ENCODE data around the gene KDM4C. TPM values are rescaled to one million over a fixed set of nuclear protein-coding genes. Genes with fewer than 3 reads are reported as not detected.

The KDM4C gene
- total RNA-seq, 6 donors from 2014 or later: 31.6 to 96.4 (median 41.2) TPM

DNA sequence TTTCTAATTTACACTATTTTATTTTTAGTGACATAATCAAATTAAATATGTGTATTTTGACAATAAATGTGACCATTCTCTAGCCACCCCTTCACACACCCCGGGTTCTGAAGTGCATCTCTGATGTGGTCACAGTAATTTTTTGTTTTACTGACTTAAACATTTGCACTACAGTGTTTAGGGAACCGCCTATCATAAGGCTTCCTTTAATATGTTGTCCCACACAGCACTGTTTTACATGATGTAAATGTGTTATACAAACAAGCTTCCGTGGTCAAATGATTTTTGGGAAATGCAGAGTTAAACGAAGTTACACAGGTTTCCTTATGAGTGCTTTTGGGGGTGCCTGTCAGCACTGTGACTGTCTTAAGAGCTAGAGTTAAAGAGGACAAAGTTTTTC is 86.5 kb downstream of the KDM4C start:
- no peak for ATAC-seq (ENCODE audit: low FRiP score in 2 of 2)
- 79 to 95% methylated on average over 4 of the region's 4 CpGs for WGBS, 2 donors
- no peak overlapping the region for H3K27ac ChIP-seq

DNA sequence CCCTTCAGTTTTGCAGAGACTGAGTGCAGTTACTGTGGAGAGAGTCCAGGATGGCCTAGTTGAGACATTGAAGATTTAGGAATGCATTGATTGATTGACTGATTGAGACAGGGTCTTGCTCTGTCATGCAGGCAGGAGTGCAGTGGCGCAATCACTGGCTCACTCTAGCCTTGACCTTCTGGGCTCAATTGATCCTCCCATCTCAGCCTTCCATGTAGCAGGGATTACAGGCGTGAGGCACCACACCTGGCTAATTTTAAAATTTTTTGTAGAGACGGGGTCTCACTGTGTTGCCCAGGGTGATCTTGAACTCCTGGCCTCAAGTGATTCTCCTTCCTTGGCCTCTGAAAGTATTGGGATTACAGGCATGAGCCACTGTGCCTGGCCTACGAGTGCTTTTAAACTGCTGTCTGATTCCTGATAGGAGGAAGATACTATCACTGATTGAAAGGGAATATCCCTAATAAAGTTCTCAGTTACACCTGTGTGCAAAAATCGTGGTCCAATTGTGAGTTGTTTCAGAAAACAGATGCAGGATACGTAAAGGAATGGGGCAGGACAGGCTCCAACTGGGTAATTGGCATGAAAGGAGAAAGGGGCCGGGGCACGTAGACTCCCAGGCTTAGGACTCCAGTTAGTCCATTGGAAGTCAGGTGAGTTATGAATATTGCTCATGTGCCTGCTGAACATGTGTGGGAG is 87.5 kb downstream of the KDM4C start:
- Histone ChIP-seq H3K27ac (no peak overlapping the region), H3K27me3 (no peaks in the 10 kb centered on the region), H3K4me1 (no peaks in the 10 kb centered on the region), H3K9me3 (no peaks in the 10 kb centered on the region), H3K4me3 (no peak overlapping the region), H3K36me3 (peaks cover 0 to 11% (median 2%) of the 10 kb centered on the region in 4 donors)
- TF ChIP-seq, protein P1, sequence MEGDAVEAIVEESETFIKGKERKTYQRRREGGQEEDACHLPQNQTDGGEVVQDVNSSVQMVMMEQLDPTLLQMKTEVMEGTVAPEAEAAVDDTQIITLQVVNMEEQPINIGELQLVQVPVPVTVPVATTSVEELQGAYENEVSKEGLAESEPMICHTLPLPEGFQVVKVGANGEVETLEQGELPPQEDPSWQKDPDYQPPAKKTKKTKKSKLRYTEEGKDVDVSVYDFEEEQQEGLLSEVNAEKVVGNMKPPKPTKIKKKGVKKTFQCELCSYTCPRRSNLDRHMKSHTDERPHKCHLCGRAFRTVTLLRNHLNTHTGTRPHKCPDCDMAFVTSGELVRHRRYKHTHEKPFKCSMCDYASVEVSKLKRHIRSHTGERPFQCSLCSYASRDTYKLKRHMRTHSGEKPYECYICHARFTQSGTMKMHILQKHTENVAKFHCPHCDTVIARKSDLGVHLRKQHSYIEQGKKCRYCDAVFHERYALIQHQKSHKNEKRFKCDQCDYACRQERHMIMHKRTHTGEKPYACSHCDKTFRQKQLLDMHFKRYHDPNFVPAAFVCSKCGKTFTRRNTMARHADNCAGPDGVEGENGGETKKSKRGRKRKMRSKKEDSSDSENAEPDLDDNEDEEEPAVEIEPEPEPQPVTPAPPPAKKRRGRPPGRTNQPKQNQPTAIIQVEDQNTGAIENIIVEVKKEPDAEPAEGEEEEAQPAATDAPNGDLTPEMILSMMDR (IDR thresholded peaks at IDR 0.05): no peak
- TF ChIP-seq EP300 (IDR thresholded peaks at IDR 0.05): no peak
- TF ChIP-seq POLR2A (IDR thresholded peaks at IDR 0.05): no peak
- no peak for TF ChIP-seq POLR2AphosphoS5 (IDR thresholded peaks at IDR 0.05)
- ATAC-seq (ENCODE audit: low FRiP score in 2 of 2) (no peak), DNase-seq (no peak)
- 97% methylated on average over 8 of the region's 8 CpGs for WGBS, 2 donors

More for the DNA sequence above, 86.5 kb downstream of the KDM4C start:
- Histone ChIP-seq H3K9me3 (no peaks in the 10 kb centered on the region), H3K4me3 (no peak overlapping the region), H3K4me1 (no peaks in the 10 kb centered on the region), H3K27me3 (no peaks in the 10 kb centered on the region), H3K36me3 (peaks cover 0 to 3% (median under 1%) of the 10 kb centered on the region in 4 donors)
- TF ChIP-seq POLR2A (IDR thresholded peaks at IDR 0.05) (no peak), EP300 (IDR thresholded peaks at IDR 0.05) (no peak), POLR2AphosphoS5 (IDR thresholded peaks at IDR 0.05) (no peak)
- TF ChIP-seq, protein P1 (IDR thresholded peaks at IDR 0.05): no peak
- no peak for DNase-seq

DNA sequence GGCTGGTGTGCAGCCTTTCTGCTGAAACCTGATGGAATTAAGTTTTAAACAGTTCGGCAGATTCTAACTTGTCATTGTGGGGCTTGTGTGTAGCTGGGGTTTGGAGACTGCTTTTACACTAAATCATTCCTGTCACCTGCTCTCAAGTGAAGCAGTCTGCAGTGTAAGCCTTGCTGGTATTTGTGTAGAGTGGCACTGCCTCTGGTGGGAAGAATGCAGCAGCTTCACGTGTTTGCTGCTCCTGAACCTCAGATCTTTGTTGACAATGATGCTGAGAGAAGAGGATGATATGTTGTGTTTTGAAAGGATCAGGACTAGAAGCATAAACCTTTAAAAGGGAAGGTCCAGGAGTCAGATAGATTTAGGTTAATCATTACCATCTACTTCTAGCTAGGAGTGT is 88.1 kb downstream of the KDM4C start:
- no peak for DNase-seq
- WGBS, 2 donors: 62 to 63% methylated on average over 2 of the region's 2 CpGs
- Histone ChIP-seq H3K4me1 (no peaks in the 10 kb centered on the region), H3K27me3 (no peaks in the 10 kb centered on the region), H3K9me3 (no peaks in the 10 kb centered on the region), H3K4me3 (no peak overlapping the region), H3K27ac (no peak overlapping the region), H3K36me3 (peaks cover 0 to 16% (median 6%) of the 10 kb centered on the region in 4 donors)
- TF ChIP-seq POLR2AphosphoS5 (IDR thresholded peaks at IDR 0.05) (no peak), EP300 (IDR thresholded peaks at IDR 0.05) (no peak), POLR2A (IDR thresholded peaks at IDR 0.05) (no peak)
- TF ChIP-seq, protein P1 (IDR thresholded peaks at IDR 0.05): no peak
- no peak for ATAC-seq (ENCODE audit: low FRiP score in 2 of 2)

DNA sequence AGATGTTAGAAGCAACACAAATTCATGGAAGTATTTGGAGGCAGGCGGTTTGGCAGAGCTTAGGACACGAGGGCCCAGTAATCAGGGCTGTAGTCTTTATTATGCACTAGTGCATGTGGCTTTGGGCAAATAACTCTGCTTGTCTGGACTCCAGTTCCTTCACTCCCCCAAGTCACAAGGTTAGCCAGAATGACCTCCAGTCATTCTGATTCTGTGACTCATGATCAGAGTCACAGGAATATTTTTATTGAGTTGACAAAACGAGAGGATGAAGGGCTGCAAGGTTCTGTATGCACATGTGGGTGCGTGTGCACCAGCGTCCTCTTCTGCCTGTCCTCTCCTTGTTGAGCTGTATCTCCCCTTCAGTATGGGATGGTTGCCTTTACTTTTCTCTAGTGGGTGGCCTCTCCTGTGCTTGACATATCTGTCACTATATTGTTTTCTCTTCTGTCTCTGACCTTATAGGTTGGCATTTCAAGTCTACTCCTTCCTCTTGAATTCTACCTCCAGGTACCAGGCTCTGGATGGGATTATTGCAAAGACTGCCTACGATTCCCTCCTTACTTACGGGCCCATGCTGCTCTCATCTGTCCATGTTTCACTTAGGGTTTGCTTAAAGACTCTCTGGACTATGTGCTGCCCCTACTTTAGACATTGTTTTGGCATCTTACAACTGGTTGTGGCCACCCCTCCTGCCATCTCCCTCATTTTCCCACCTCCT is 94.6 kb downstream of the KDM4C start:
- ATAC-seq (ENCODE audit: low FRiP score in 2 of 2) (no peak), DNase-seq (no peak)
- Histone ChIP-seq H3K4me3 (no peak overlapping the region), H3K4me1 (no peaks in the 10 kb centered on the region), H3K27me3 (no peaks in the 10 kb centered on the region), H3K36me3 (peaks cover 0 to 42% (median 7%) of the 10 kb centered on the region in 4 donors), H3K27ac (no peak overlapping the region), H3K9me3 (no peaks in the 10 kb centered on the region)
- TF ChIP-seq, protein P1 (IDR thresholded peaks at IDR 0.05): no peak
- TF ChIP-seq EP300 (IDR thresholded peaks at IDR 0.05) (no peak), POLR2A (IDR thresholded peaks at IDR 0.05) (no peak), POLR2AphosphoS5 (IDR thresholded peaks at IDR 0.05) (no peak)
- WGBS, 2 donors: 92 to 94% methylated on average over 7 of the region's 7 CpGs
